Adrenal gland (tissue), 12 donors: Measurements from ENCODE around the gene CD79A. TPM values are rescaled to one million over a fixed set of nuclear protein-coding genes. Genes with fewer than 3 reads are reported as not detected.
A peak's percentile ranks its signal among the peaks of the same experiment; 100 is the strongest.
"Not testable (repeated sequence)": the region's sequence is repeated elsewhere in the genome, so short reads cannot be mapped to it uniquely, and the experiment has no call there.

Source experiments
- DNase-seq, 7 donors: peaks; one replicate each; pipeline ENCODE4 v3.0.0-alpha.2; 2019 to 2020
- H3K27ac ChIP-seq, 5 donors: fragments of 200-600 bp; sonication (generic) in 4 of 5; 1 replicate in 3 of 5; 2 replicates in 2 of 5; pipeline versions ENCODE4 v1.5.1 to v1.8.0; 2016 to 2020; ENCODE audit warnings: mild to moderate bottlenecking in 1 of 5
- H3K27me3 ChIP-seq: fragments of 200-600 bp; 2 replicates; pipeline ENCODE4 v1.8.0; 2021
- H3K36me3 ChIP-seq, 2 donors: fragments of 200-600 bp; replicated peaks in 1 of 2; 1 replicate in 1 of 2; 2 replicates in 1 of 2; pipeline versions ENCODE4 v1.5.1 to v1.8.0; 2018 to 2022
- H3K4me1 ChIP-seq, 2 donors: fragments of 200-600 bp; replicated peaks in 1 of 2; 1 replicate in 1 of 2; 2 replicates in 1 of 2; pipeline versions ENCODE4 v1.5.1 to v1.8.0; 2018 to 2021
- H3K4me3 ChIP-seq, 4 donors: fragments of 200-600 bp; sonication (generic) in 3 of 4; one replicate each; pipeline ENCODE4 v1.5.1; 2016 to 2018
- H3K9me3 ChIP-seq, 3 donors: fragments of 200-600 bp; sonication (generic) in 1 of 3; replicated peaks in 1 of 3; 1 replicate in 2 of 3; 2 replicates in 1 of 3; pipeline versions ENCODE4 v1.5.1 to v1.8.0; 2016 to 2021
- CTCF ChIP-seq, 6 experiments: fragments of 450-650 bp in 4 of 6; fragments of 200-600 bp in 2 of 6; sonication (generic) in 1 of 6; IDR thresholded peaks; 1 replicate in 5 of 6; 2 replicates in 1 of 6; pipeline versions ENCODE4 v1.5.1 to v1.8.0; 2016 to 2021; ENCODE audit warnings: antibody characterized with exemption in 6 of 6, mild to moderate bottlenecking in 2 of 6, moderate library complexity in 1 of 6
- POLR2A ChIP-seq, 2 donors: fragments of 450-650 bp; IDR thresholded peaks; one replicate each; pipeline ENCODE4 v1.6.1; 2017; ENCODE audit warnings: antibody characterized with exemption in 2 of 2, mild to moderate bottlenecking in 2 of 2, moderate library complexity in 1 of 2
- WGBS, 4 donors: extraction: QIAGEN DNeasy Blood & Tissue Kit in 2 of 4; methylation state at CpG; one replicate each; pipeline versions ENCODE4 v1.1.5 to v1.1.7; 2013 to 2017; 5-methylcytosine and 5-hydroxymethylcytosine counted together
- intact Hi-C, 2 donors: fragments of 100-400 bp; cut with DNase I; formaldehyde crosslinking; loops; one replicate each; pipeline versions ENCODE4 v1.14.1 to v1.15.0; 2022 to 2023
- polyA plus RNA-seq, 3 donors: library from polyadenylated mRNA; stranded (reverse); fragments of 200-250 nt in 2 of 3; fragments of 350-450 nt in 1 of 3; fragmentation: Illumina TruSeq in 1 of 3; extraction: RNeasy Lipid Tissue Mini Kit (QIAGEN cat#74804) in 1 of 3; gene quantifications; one replicate each; pipeline ENCODE4 v1.2.3, GENCODE V29; 2013 to 2014
- total RNA-seq, 9 donors: library from RNA; depleted of rRNA in 4 of 9; stranded (reverse); fragments of >200 nt in 4 of 9; fragments of 120-200 nt in 1 of 9; fragmentation: NEBNext Ultra II Directional in 1 of 9; extraction: Animal tissue kit (Norgen Biotek cat#: 25700) in 1 of 9; gene quantifications; one replicate each; pipeline versions ENCODE4 v1.1.0 to v1.2.4, GENCODE V29; 2013 to 2023
- donor health status: healthy with polysubstance abuse.
- donor health status: Bipolar disorder and iron deficiency.
- donor health status: DM: yes; HTN: yes; CAD: no.
- donor health status: DM: no; HTN: no; CAD: no.
- donor health status: DM: no; HTN: no; CAD: no.
- donor health status: DM: yes; HTN: yes; CAD: no.

CD79A gene
- total and polyA plus RNA-seq, 12 donors = 0.28 to 6.2 (median 0.50) TPM; not detected in 3

DNA sequence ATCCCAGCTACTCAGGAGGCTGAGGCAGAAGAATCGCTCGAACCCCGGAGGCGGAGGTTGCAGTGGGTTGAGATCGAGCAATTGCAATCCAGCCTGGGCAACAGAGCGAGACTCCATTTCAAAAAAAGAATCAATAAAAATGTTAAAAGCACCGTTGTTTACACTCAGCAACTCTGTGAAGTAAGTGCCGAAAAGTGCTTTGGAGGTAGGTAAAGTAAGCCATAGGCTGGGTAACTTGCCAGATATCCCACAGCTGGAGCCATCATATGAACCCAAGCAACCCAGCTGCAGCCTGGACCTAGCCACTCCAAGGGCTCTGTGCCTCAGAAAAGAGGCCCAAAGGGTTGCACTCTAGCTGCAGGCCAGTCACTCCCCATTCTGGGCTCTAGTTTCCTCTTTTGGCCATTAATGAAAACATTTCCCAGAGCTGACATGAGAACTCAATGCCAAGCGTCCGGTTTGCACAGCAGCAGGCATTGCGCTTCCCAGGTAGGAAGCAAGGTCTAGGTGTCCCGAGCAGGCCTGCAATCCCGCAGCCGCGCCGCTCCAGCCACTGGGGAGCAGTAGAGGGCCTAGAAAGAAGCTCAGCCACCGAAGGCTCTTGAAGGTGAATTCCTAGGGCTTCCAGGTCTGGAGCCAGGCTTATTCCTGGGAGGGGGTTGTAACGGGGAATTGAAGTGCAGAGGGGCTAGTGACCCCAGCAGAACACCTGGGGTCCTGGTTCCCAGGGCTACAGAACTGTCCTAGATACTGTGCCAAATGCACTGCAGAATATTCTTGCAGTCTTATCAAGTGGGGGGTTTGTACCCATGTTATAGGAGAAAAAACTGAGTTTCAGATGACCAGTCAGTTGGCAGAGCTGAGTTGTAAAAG lies 4.1 kb upstream of the CD79A start:
- 44 to 67% (median 50%) methylated on average over 12 to 18 of the region's 18 CpGs for WGBS, 4 donors

DNA sequence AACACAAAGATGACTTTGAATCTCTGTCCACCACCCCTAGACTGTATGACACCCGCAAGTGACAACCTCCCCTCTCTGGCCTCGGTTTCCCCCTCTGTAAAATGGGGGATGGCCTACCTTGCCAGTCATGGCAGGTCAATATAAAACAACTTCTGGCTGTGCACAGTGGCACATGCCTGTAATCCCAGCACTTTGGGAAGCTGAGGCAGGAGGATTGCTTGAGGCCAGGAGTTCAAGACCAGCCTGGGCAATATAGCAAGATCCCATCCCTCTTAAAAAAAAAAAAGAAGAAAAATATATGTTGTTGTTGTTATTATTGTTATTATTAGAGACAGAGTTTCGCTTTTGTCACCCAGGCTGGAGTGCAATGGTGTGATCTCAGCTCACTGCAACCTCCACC lies 1.1 kb upstream of the CD79A start:
- DNase-seq, H3K27ac ChIP-seq, H3K4me3 ChIP-seq, H3K27me3 ChIP-seq, H3K4me1 ChIP-seq, H3K9me3 ChIP-seq: not testable (repeated sequence)
- H3K36me3 ChIP-seq = peaks cover 0 to 12% of the 10 kb centered on the region in 2 donors
- 73 to 85% (median 75%) methylated on average over 3 of the region's 3 CpGs for WGBS, 4 donors
- intact Hi-C loops = loop anchor here (5.0 to 10.0 kb wide), 2 partner anchors 71 to 79 kb away; partner anchors contain the start of gene RABAC1 (in 1 of the 2)

More for the DNA sequence above, 4.1 kb upstream of the CD79A start:
- Histone ChIP-seq H3K4me1 (no peaks in the 10 kb centered on the region), H3K9me3 (no peaks in the 10 kb centered on the region), H3K27ac (no peak overlapping the region), H3K27me3 (no peaks in the 10 kb centered on the region), H3K4me3 (no peak overlapping the region), H3K36me3 (peaks cover 0 to 42% of the 10 kb centered on the region in 2 donors)
- peak; percentile 58 to 76 (median 67) for DNase-seq
- intact Hi-C loops = loop anchor here in 1 of 2 donors (10.0 kb wide), 1 partner anchor 82 kb away; the partner anchor contains the start of gene RABAC1
- TF ChIP-seq POLR2A (IDR thresholded peaks at IDR 0.05) = no peak
- peak; percentile 25 to 67 (median 56) for TF ChIP-seq CTCF (IDR thresholded peaks at IDR 0.05)

- 66 to 79% (median 74%) methylated on average over 15 to 17 of the region's 17 CpGs for WGBS, 4 donors
- no peaks in the 10 kb centered on the region for H3K9me3 ChIP-seq
- DNase-seq = no peak
- intact Hi-C loops = loop anchor here (5.0 to 10.0 kb wide), 2 partner anchors 69 to 77 kb away; partner anchors contain the start of gene RABAC1 (in 1 of the 2)
- H3K4me3 ChIP-seq = no peak overlapping the region
- TF ChIP-seq CTCF (IDR thresholded peaks at IDR 0.05) (no peak), POLR2A (IDR thresholded peaks at IDR 0.05) (no peak)
- no peaks in the 10 kb centered on the region for H3K27me3 ChIP-seq
- H3K27ac ChIP-seq = no peak overlapping the region
- H3K36me3 ChIP-seq = no peaks in the 10 kb centered on the region
- peaks cover 0 to under 1% of the 10 kb centered on the region in 2 donors for H3K4me1 ChIP-seq
Measured at GRCh38 chr19:41877916-41878905, 1.1 kb downstream of the CD79A start.

DNA sequence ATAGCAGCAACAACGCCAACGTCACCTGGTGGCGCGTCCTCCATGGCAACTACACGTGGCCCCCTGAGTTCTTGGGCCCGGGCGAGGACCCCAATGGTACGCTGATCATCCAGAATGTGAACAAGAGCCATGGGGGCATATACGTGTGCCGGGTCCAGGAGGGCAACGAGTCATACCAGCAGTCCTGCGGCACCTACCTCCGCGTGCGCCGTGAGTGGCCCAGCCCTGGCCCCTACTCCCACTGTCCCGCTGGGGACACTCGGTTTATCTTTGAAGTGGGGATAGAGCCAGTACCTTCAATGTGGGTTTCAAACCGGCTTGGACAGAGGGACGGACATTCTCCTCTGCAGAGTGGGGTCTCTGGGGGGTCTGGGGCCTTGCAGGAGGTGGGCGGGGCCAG lies 2.0 kb downstream of the CD79A start:
- WGBS, 4 donors = 76 to 86% (median 82%) methylated on average over 3 to 21 of the region's 21 CpGs; no CpG with 5 or more reads in 1 of the 4 donors
- no peaks in the 10 kb centered on the region for H3K9me3 ChIP-seq
- H3K27ac ChIP-seq = no peak overlapping the region
- no peak overlapping the region for H3K4me3 ChIP-seq
- no peaks in the 10 kb centered on the region for H3K27me3 ChIP-seq
- intact Hi-C loops = loop anchor here (5.0 to 10.0 kb wide), 2 partner anchors 68 to 76 kb away; partner anchors contain the start of gene RABAC1 (in 1 of the 2)
- DNase-seq = no peak
- peaks cover 0 to 5% of the 10 kb centered on the region in 2 donors for H3K4me1 ChIP-seq
- no peak for TF ChIP-seq POLR2A (IDR thresholded peaks at IDR 0.05)
- TF ChIP-seq CTCF (IDR thresholded peaks at IDR 0.05) = no peak
- no peaks in the 10 kb centered on the region for H3K36me3 ChIP-seq
